ENCODE measurements around the gene KCNK17. TPM values are rescaled to one million over a fixed set of nuclear protein-coding genes. Genes with fewer than 3 reads are reported as not detected.

KCNK17 gene
- total RNA-seq, 1 experiment from 2014 or later: not detected

DNA sequence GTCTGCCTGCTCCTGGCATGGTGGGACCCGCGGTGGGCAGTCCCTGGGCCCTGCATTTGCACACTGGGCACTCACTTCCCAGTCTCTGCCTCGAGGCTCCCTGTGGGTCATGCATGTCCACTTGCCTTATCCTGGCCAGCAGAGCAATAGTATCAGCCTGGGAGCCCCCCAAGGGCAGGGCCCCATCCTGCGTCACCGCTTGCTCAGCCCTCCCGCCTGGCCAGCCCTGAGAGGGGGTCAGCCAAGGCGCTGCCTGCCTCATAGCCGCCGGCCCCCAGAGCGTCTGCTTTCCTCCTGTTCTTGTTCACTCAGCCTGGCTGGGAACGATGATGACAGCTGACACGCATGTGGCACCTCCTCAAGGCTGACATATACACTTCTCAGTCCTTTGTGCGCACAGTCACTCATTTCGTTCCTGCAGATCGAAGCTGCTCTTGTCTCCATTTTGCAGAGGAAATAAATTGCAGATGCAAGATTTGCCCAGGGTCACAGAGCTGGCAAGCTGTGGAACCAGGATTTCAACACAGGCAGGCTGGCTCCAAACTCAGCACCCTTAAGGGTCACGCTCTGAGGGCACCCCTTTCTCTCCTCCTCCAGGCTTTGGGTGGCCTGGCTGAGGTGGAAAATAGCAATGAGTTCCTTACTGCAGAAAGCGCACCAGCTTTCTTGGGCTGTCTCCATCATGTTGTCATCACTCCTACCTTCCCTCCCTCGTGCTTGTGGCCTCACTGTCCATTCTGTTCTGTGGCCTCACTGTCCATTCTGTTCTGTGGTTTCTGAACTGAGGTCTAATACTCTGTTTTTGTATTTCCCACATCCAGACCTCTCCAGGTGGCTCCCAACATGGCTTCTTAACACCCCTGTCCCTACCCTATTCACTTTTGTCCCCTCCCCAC lies 17.2 kb downstream of the KCNK17 start:
- DNase-seq (ENCODE audit: unreplicated experiment): peak; percentile 62
- no peaks in the 10 kb centered on the region for H3K9me3 Mint-ChIP-seq (ENCODE audit: unreplicated experiment)
- TF ChIP-seq, protein P1, sequence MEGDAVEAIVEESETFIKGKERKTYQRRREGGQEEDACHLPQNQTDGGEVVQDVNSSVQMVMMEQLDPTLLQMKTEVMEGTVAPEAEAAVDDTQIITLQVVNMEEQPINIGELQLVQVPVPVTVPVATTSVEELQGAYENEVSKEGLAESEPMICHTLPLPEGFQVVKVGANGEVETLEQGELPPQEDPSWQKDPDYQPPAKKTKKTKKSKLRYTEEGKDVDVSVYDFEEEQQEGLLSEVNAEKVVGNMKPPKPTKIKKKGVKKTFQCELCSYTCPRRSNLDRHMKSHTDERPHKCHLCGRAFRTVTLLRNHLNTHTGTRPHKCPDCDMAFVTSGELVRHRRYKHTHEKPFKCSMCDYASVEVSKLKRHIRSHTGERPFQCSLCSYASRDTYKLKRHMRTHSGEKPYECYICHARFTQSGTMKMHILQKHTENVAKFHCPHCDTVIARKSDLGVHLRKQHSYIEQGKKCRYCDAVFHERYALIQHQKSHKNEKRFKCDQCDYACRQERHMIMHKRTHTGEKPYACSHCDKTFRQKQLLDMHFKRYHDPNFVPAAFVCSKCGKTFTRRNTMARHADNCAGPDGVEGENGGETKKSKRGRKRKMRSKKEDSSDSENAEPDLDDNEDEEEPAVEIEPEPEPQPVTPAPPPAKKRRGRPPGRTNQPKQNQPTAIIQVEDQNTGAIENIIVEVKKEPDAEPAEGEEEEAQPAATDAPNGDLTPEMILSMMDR (IDR thresholded peaks at IDR 0.05; ENCODE audit: unreplicated experiment): no peak
- ChIA-PET CTCF (interaction anchor here (0.8 to 19.0 kb wide), 2 partner anchors 117 to 128 kb away, joined by 3 to 625 read pairs; no protein-coding TSS in a partner anchor), POLR2A (interaction anchor here (0.6 kb wide), 1 partner anchor 41 kb away, joined by 3 read pairs; no protein-coding TSS in a partner anchor)
- no peaks in the 10 kb centered on the region for H3K4me1 Mint-ChIP-seq (ENCODE audit: insufficient read depth, unreplicated experiment)
- intact Hi-C loops (cut with micrococcal nuclease): no loop called here
- no TSS peak for BruUV-seq (replicated peaks)
- H3K27ac Mint-ChIP-seq (ENCODE audit: low read depth, unreplicated experiment): no peak overlapping the region
- H3K36me3 Mint-ChIP-seq (ENCODE audit: insufficient read depth, unreplicated experiment): no peaks in the 10 kb centered on the region
- peaks cover 9% of the 10 kb centered on the region for H3K27me3 Mint-ChIP-seq (ENCODE audit: insufficient read depth, unreplicated experiment)
- no peak overlapping the region for H3K4me3 Mint-ChIP-seq (ENCODE audit: unreplicated experiment)

DNA sequence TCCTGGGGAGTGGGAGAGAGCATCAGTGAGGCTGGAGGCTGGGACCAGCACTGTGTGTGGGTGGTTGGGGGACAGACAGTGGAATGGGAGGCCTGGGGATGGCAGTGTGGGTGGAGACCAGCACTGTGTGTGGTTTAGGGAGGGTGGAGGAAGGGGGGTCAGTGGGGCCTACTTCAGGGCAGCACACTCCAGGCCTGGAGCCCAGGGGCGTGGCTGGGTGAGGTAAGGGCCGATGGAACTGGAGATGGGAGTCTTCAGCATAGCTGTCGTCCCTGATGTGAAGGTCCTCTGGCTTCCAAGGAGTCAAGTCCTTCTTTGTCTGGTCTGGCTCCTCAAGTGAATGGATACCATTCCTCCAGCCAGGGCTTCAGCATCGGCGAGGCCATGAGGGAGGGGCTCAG lies 18.6 kb downstream of the KCNK17 start:
- H3K27ac Mint-ChIP-seq (ENCODE audit: low read depth, unreplicated experiment): peak overlapping the region; percentile 0
- no peaks in the 10 kb centered on the region for H3K4me1 Mint-ChIP-seq (ENCODE audit: insufficient read depth, unreplicated experiment)
- peak; percentile 35 for DNase-seq (ENCODE audit: unreplicated experiment)
- H3K9me3 Mint-ChIP-seq (ENCODE audit: unreplicated experiment): no peaks in the 10 kb centered on the region
- ChIA-PET POLR2A (no interaction called here), CTCF (interaction anchor here (0.8 to 19.0 kb wide), 2 partner anchors 8 to 127 kb away, joined by 3 to 625 read pairs; no protein-coding TSS in a partner anchor)
- H3K36me3 Mint-ChIP-seq (ENCODE audit: insufficient read depth, unreplicated experiment): no peaks in the 10 kb centered on the region
- intact Hi-C loops (cut with micrococcal nuclease): no loop called here
- H3K4me3 Mint-ChIP-seq (ENCODE audit: unreplicated experiment): no peak overlapping the region
- H3K27me3 Mint-ChIP-seq (ENCODE audit: insufficient read depth, unreplicated experiment): peaks cover 12% of the 10 kb centered on the region
- no TSS peak for BruUV-seq (replicated peaks)
- TF ChIP-seq, protein P1 (IDR thresholded peaks at IDR 0.05; ENCODE audit: unreplicated experiment): no peak

DNA sequence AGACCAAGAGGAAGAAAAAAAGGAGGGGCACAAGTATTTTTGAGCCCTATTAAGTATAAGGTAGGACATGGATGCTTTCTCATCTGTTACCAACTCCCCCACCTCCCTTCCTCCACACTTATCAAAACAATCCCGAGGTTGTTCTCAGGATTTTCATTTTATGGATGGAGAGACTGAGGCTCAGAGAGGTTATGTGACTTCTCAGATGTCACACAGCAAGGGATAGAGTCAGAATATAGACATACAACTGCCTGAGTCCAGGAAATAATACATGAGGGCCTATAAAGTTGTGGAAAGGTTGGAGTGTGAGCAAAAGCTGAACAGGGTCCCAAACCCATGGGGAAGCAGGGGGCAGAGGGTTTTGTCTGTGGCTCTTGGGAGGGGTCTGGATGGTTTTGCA lies 19.3 kb downstream of the KCNK17 start:
- intact Hi-C loops (cut with micrococcal nuclease): no loop called here
- TF ChIP-seq, protein P1 (IDR thresholded peaks at IDR 0.05; ENCODE audit: unreplicated experiment): no peak
- H3K27me3 Mint-ChIP-seq (ENCODE audit: insufficient read depth, unreplicated experiment): peaks cover 12% of the 10 kb centered on the region
- ChIA-PET CTCF (interaction anchor here (0.8 to 19.0 kb wide), 4 partner anchors 8 to 651 kb away, joined by 3 to 625 read pairs (median 3); no protein-coding TSS in a partner anchor), POLR2A (interaction anchor here (0.5 to 0.7 kb wide), 2 partner anchors 38 to 127 kb away, joined by 3 read pairs; no protein-coding TSS in a partner anchor)
- no peaks in the 10 kb centered on the region for H3K36me3 Mint-ChIP-seq (ENCODE audit: insufficient read depth, unreplicated experiment)
- H3K4me3 Mint-ChIP-seq (ENCODE audit: unreplicated experiment): no peak overlapping the region
- no peak for DNase-seq (ENCODE audit: unreplicated experiment)
- H3K9me3 Mint-ChIP-seq (ENCODE audit: unreplicated experiment): no peaks in the 10 kb centered on the region
- H3K4me1 Mint-ChIP-seq (ENCODE audit: insufficient read depth, unreplicated experiment): no peaks in the 10 kb centered on the region
- H3K27ac Mint-ChIP-seq (ENCODE audit: low read depth, unreplicated experiment): no peak overlapping the region
- BruUV-seq (replicated peaks): no TSS peak

DNA sequence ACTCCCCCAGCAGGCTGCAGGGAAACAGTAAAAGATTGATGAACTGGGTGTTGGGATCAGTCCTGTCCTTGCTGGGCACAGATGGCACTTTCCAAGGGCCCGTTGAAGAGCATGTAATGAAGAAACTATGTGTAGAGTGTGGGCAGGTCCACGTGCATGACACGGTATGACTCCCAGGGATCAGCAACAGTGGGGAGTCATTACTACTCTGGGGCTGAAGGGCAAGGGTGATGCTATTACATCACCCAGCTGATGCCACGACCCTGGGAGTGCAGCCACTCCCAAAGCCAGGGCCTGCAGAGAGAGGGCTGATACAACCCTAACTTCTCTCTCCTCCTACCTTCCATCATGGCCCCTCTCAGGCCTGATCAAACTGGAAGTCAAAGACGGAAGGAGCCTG lies 20.1 kb downstream of the KCNK17 start:
- BruUV-seq (replicated peaks): no TSS peak
- CTCF ChIA-PET: interaction anchor here (0.9 to 19.0 kb wide), 2 partner anchors 126 to 651 kb away, joined by 3 to 625 read pairs; no protein-coding TSS in a partner anchor
- Mint-ChIP-seq H3K36me3 (ENCODE audit: insufficient read depth, unreplicated experiment) (no peaks in the 10 kb centered on the region), H3K4me1 (ENCODE audit: insufficient read depth, unreplicated experiment) (no peaks in the 10 kb centered on the region), H3K9me3 (ENCODE audit: unreplicated experiment) (no peaks in the 10 kb centered on the region), H3K4me3 (ENCODE audit: unreplicated experiment) (no peak overlapping the region), H3K27me3 (ENCODE audit: insufficient read depth, unreplicated experiment) (peaks cover 12% of the 10 kb centered on the region), H3K27ac (ENCODE audit: low read depth, unreplicated experiment) (no peak overlapping the region)
- TF ChIP-seq, protein P1 (IDR thresholded peaks at IDR 0.05; ENCODE audit: unreplicated experiment): no peak
- POLR2A ChIA-PET: interaction anchor here (0.7 kb wide), 1 partner anchor 126 kb away, joined by 3 read pairs; no protein-coding TSS in a partner anchor
- intact Hi-C loops (cut with micrococcal nuclease): no loop called here
- DNase-seq (ENCODE audit: unreplicated experiment): no peak
